GM21526 (cell line): ENCODE measurements around the gene KCNA10.

ENCODE experiments used
- ATAC-seq: cut with Tn5 transposase; IDR thresholded peaks from one replicate; pipeline ENCODE4 v1.9.1; 2021; ENCODE audit warnings: moderate library complexity; ENCODE audit not compliant: unreplicated experiment, low FRiP score

KCNA10 gene

GRCh38 chr1:110502402-110503151, 16.4 kb downstream of the KCNA10 start:
- ATAC-seq = no peak

- ATAC-seq = no peak
Measured at GRCh38 chr1:110501488-110502132, 17.4 kb downstream of the KCNA10 start.

GRCh38 chr1:110498270-110498669, 20.7 kb downstream of the KCNA10 start:
- ATAC-seq = no peak

GRCh38 chr1:110495926-110496600, 22.9 kb downstream of the KCNA10 start:
- ATAC-seq = no peak

GRCh38 chr1:110494522-110495406, 24.2 kb downstream of the KCNA10 start:
- ATAC-seq = no peak

GRCh38 chr1:110494036-110494435, 24.9 kb downstream of the KCNA10 start:
- ATAC-seq = no peak

GRCh38 chr1:110493059-110493699, 25.8 kb downstream of the KCNA10 start:
- ATAC-seq = no peak

- ATAC-seq = no peak
Measured at GRCh38 chr1:110492573-110492972, 26.4 kb downstream of the KCNA10 start.

GRCh38 chr1:110490791-110491451, 28.1 kb downstream of the KCNA10 start:
- no peak for ATAC-seq

- no peak for ATAC-seq
Measured at GRCh38 chr1:110489973-110490542, 28.9 kb downstream of the KCNA10 start.

- ATAC-seq = no peak
Measured at GRCh38 chr1:110489406-110489805, 29.6 kb downstream of the KCNA10 start.

- ATAC-seq = no peak
Measured at GRCh38 chr1:110488867-110489266, 30.1 kb downstream of the KCNA10 start.

- ATAC-seq = no peak
Measured at GRCh38 chr1:110488161-110488560, 30.8 kb downstream of the KCNA10 start.

GRCh38 chr1:110487726-110488125, 31.2 kb downstream of the KCNA10 start:
- ATAC-seq = no peak

- ATAC-seq = no peak
Measured at GRCh38 chr1:110485725-110486124, 33.2 kb downstream of the KCNA10 start.

- no peak for ATAC-seq
Measured at GRCh38 chr1:110484801-110485200, 34.2 kb downstream of the KCNA10 start.

GRCh38 chr1:110483308-110483685, 35.7 kb downstream of the KCNA10 start:
- no peak for ATAC-seq

- ATAC-seq = no peak
Measured at GRCh38 chr1:110482662-110483307, 36.2 kb downstream of the KCNA10 start.
